Measurements from ENCODE around the gene INSIG1. TPM values are rescaled to one million over a fixed set of nuclear protein-coding genes. Genes with fewer than 3 reads are reported as not detected.

INSIG1 gene
- polyA plus RNA-seq, 1 of the 3 experiments (the other 2 are of a cell fraction): 6.4 TPM

GRCh38 chr7:155285833-155286232, 11.8 kb upstream of the INSIG1 start:
- H3K27me3 ChIP-seq (ENCODE audit: insufficient read depth): peaks cover 49% of the 10 kb centered on the region
- no peak overlapping the region for H3K27ac ChIP-seq (ENCODE audit: low read depth in 2 of 2, low read length in 1 of 2)
- ChIA-PET CTCF (interaction anchor here (0.6 kb wide), 1 partner anchor 22 kb away, joined by 3 read pairs; no protein-coding TSS in a partner anchor), POLR2A (no interaction called here)
- H4K20me1 ChIP-seq (ENCODE audit: insufficient read depth): no peaks in the 10 kb centered on the region
- no peak overlapping the region for H3K4me3 ChIP-seq (ENCODE audit: low read depth in 2 of 2, low read length in 1 of 2)
- H3K4me1 ChIP-seq (ENCODE audit: control insufficient read depth in 1 of 2, insufficient read depth in 2 of 2, low read depth in 1 of 2, low read length in 1 of 2): peaks cover 0 to 2% of the 10 kb centered on the region in 2 experiments; a peak in 1 of 4 replicates
- 71% methylated on average over 11 of the region's 11 CpGs for WGBS (ENCODE audit: low lambda C conversion rate)
- no peak overlapping the region for H2AFZ ChIP-seq (ENCODE audit: low read depth)
- H3F3A ChIP-seq (replicated peaks; ENCODE audit: insufficient read depth): no peaks in the 10 kb centered on the region
- no peak overlapping the region for H3K9ac ChIP-seq
- no peak for DNase-seq
- H3K79me2 ChIP-seq (ENCODE audit: insufficient read depth): no peaks in the 10 kb centered on the region
- no peaks in the 10 kb centered on the region for H3K9me3 ChIP-seq
- no peak for TF ChIP-seq MXI1 (IDR thresholded peaks at IDR 0.05; ENCODE audit: low read depth, low read length)
- TF ChIP-seq NFIC (IDR thresholded peaks at IDR 0.05; ENCODE audit: borderline replicate concordance): no peak
- TF ChIP-seq RXRA (IDR thresholded peaks at IDR 0.05; ENCODE audit: borderline replicate concordance, low read depth): no peak
- TF ChIP-seq, protein P1, sequence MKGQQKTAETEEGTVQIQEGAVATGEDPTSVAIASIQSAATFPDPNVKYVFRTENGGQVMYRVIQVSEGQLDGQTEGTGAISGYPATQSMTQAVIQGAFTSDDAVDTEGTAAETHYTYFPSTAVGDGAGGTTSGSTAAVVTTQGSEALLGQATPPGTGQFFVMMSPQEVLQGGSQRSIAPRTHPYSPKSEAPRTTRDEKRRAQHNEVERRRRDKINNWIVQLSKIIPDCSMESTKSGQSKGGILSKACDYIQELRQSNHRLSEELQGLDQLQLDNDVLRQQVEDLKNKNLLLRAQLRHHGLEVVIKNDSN (IDR thresholded peaks at IDR 0.05; ENCODE audit: borderline replicate concordance, low read depth): no peak
- TF ChIP-seq TAF1 (IDR thresholded peaks at IDR 0.05; ENCODE audit: borderline replicate concordance, low read depth, low read length): no peak
- no peak for TF ChIP-seq CHD2 (IDR thresholded peaks at IDR 0.05; ENCODE audit: low read length, partially characterized antibody)
- H3K36me3 ChIP-seq (replicated peaks in 1 of 2; ENCODE audit: control insufficient read depth in 1 of 2, insufficient read depth in 2 of 2, low read length in 1 of 2): no peaks in the 10 kb centered on the region
- no peak overlapping the region for H3K4me2 ChIP-seq
- no peaks in the 10 kb centered on the region for H3K9me2 ChIP-seq

- H3K9me3 ChIP-seq: no peaks in the 10 kb centered on the region
- TF ChIP-seq MEF2A (IDR thresholded peaks at IDR 0.05; ENCODE audit: borderline replicate concordance, low read depth): no peak
- TF ChIP-seq, protein P2, sequence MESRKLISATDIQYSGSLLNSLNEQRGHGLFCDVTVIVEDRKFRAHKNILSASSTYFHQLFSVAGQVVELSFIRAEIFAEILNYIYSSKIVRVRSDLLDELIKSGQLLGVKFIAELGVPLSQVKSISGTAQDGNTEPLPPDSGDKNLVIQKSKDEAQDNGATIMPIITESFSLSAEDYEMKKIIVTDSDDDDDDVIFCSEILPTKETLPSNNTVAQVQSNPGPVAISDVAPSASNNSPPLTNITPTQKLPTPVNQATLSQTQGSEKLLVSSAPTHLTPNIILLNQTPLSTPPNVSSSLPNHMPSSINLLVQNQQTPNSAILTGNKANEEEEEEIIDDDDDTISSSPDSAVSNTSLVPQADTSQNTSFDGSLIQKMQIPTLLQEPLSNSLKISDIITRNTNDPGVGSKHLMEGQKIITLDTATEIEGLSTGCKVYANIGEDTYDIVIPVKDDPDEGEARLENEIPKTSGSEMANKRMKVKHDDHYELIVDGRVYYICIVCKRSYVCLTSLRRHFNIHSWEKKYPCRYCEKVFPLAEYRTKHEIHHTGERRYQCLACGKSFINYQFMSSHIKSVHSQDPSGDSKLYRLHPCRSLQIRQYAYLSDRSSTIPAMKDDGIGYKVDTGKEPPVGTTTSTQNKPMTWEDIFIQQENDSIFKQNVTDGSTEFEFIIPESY (IDR thresholded peaks at IDR 0.05; ENCODE audit: borderline replicate concordance, low read depth): no peak
- TF ChIP-seq FOSL2 (IDR thresholded peaks at IDR 0.05; ENCODE audit: borderline replicate concordance, low read depth): no peak
- no peak for TF ChIP-seq IRF3 (IDR thresholded peaks at IDR 0.05; ENCODE audit: low read depth, low read length)
- TF ChIP-seq YY1 (IDR thresholded peaks at IDR 0.05; ENCODE audit: low read depth): no peak
- no peak for TF ChIP-seq SIN3A (IDR thresholded peaks at IDR 0.05; ENCODE audit: borderline replicate concordance, low read depth, low read length)
- TF ChIP-seq TAF1 (IDR thresholded peaks at IDR 0.05; ENCODE audit: borderline replicate concordance, low read depth, low read length): no peak
- H3K9me2 ChIP-seq: no peaks in the 10 kb centered on the region
- no peak overlapping the region for H3K4me3 ChIP-seq (ENCODE audit: low read depth in 2 of 2, low read length in 1 of 2)
- peaks cover 40% of the 10 kb centered on the region for H3K27me3 ChIP-seq (ENCODE audit: insufficient read depth)
- no peaks in the 10 kb centered on the region for H3K79me2 ChIP-seq (ENCODE audit: insufficient read depth)
- no peak for DNase-seq
- H3F3A ChIP-seq (replicated peaks; ENCODE audit: insufficient read depth): no peaks in the 10 kb centered on the region
- ChIA-PET CTCF (no interaction called here), POLR2A (no interaction called here)
- H2AFZ ChIP-seq (ENCODE audit: low read depth): no peak overlapping the region
- no peaks in the 10 kb centered on the region for H3K36me3 ChIP-seq (replicated peaks in 1 of 2; ENCODE audit: control insufficient read depth in 1 of 2, insufficient read depth in 2 of 2, low read length in 1 of 2)
- peaks cover 0 to 2% of the 10 kb centered on the region in 2 experiments; a peak in 1 of 4 replicates for H3K4me1 ChIP-seq (ENCODE audit: control insufficient read depth in 1 of 2, insufficient read depth in 2 of 2, low read depth in 1 of 2, low read length in 1 of 2)
- WGBS (ENCODE audit: low lambda C conversion rate): 60% methylated on average over 8 of the region's 8 CpGs
- no peak overlapping the region for H3K4me2 ChIP-seq
- no peak overlapping the region for H3K27ac ChIP-seq (ENCODE audit: low read depth in 2 of 2, low read length in 1 of 2)
- H3K9ac ChIP-seq: no peak overlapping the region
- no peaks in the 10 kb centered on the region for H4K20me1 ChIP-seq (ENCODE audit: insufficient read depth)
These were observed 11.0 kb upstream of the INSIG1 start for GRCh38 chr7:155286686-155287085.

Measured in SK-N-SH (cell line).